Brain microvascular endothelial cell (primary cell): ENCODE measurements around the gene RNPEPL1.

Experiments
- DNase-seq: peaks from one replicate; pipeline ENCODE4 v3.0.0-alpha.2; 2020
- H3K27ac ChIP-seq: fragments of 250-450 bp; sonication (Bioruptor Pico); 2 replicates; pipeline ENCODE4 v1.5.1; 2020; ENCODE audit warnings: mild to moderate bottlenecking, moderate library complexity
- H3K27me3 ChIP-seq: fragments of 250-450 bp; sonication (Bioruptor Pico); replicated peaks from 2 replicates; pipeline ENCODE4 v1.5.1; 2020; ENCODE audit warnings: mild to moderate bottlenecking
- H3K36me3 ChIP-seq: fragments of 250-450 bp; sonication (Bioruptor Pico); replicated peaks from 2 replicates; pipeline ENCODE4 v1.5.1; 2020; ENCODE audit warnings: mild to moderate bottlenecking
- H3K4me3 ChIP-seq: 2 replicates; pipeline ENCODE4 v1.5.1; 2011; ENCODE audit warnings: low read depth, mild to moderate bottlenecking, control low read depth, low read length, moderate library complexity
- CTCF ChIP-seq: IDR thresholded peaks from 2 replicates; pipeline ENCODE4 v1.5.1; 2011; ENCODE audit warnings: low read depth, mild to moderate bottlenecking, moderate library complexity, low read length, control low read depth, inconsistent platforms; ENCODE audit errors: missing control alignments
- in situ Hi-C: cut with HindIII; loops from 2 replicates; pipeline ENCODE4 v1.10.0; 2017; ENCODE audit warnings: low sequenced_read_pairs, low pct_ligation_motif_present

RNPEPL1 gene

GRCh38 chr2:240593703-240594451 is 25.6 kb downstream of the RNPEPL1 start:
- no peak for DNase-seq
- peaks cover 12% of the 10 kb centered on the region for H3K36me3 ChIP-seq
- in situ Hi-C loops = no loop called here

GRCh38 chr2:240594511-240595380 is 26.5 kb downstream of the RNPEPL1 start:
- H3K36me3 ChIP-seq = peaks cover 12% of the 10 kb centered on the region
- no peak for TF ChIP-seq CTCF
- no peaks in the 10 kb centered on the region for H3K27me3 ChIP-seq
- H3K27ac ChIP-seq = no peak overlapping the region
- no peak overlapping the region for H3K4me3 ChIP-seq
- in situ Hi-C loops = no loop called here
- no peak for DNase-seq

More at GRCh38 chr2:240593703-240594451, 25.6 kb downstream of the RNPEPL1 start:
- Histone ChIP-seq H3K27me3 (no peaks in the 10 kb centered on the region), H3K27ac (no peak overlapping the region), H3K4me3 (no peak overlapping the region)
- no peak for TF ChIP-seq CTCF

- H3K36me3 ChIP-seq = peaks cover 12% of the 10 kb centered on the region
- H3K4me3 ChIP-seq = no peak overlapping the region
- H3K27ac ChIP-seq = no peak overlapping the region
- no peaks in the 10 kb centered on the region for H3K27me3 ChIP-seq
- in situ Hi-C loops = no loop called here
- DNase-seq = peak; percentile 42
- TF ChIP-seq CTCF = peak; percentile 56
Measured at GRCh38 chr2:240595381-240596079, 27.2 kb downstream of the RNPEPL1 start.

- peaks cover 9% of the 10 kb centered on the region for H3K36me3 ChIP-seq
- H3K4me3 ChIP-seq = no peak overlapping the region
- no peak overlapping the region for H3K27ac ChIP-seq
- no peak for DNase-seq
- TF ChIP-seq CTCF = no peak
- in situ Hi-C loops = no loop called here
- no peaks in the 10 kb centered on the region for H3K27me3 ChIP-seq
Measured at GRCh38 chr2:240596080-240596460, 27.8 kb downstream of the RNPEPL1 start.

GRCh38 chr2:240596491-240596931 is 28.2 kb downstream of the RNPEPL1 start:
- Histone ChIP-seq H3K27ac (no peak overlapping the region), H3K36me3 (peaks cover 9% of the 10 kb centered on the region), H3K27me3 (no peaks in the 10 kb centered on the region), H3K4me3 (no peak overlapping the region)
- in situ Hi-C loops = no loop called here
- DNase-seq = no peak
- TF ChIP-seq CTCF = no peak
